Ishikawa (cell line): ENCODE results near the gene APBB2.

Experiments used
- CEBPB ChIP-seq: IDR thresholded peaks from 2 replicates; pipeline ENCODE4 v1.6.1; 2012
- EGR1 ChIP-seq: IDR thresholded peaks from 2 replicates; pipeline ENCODE4 v1.6.1; 2012
- EP300 ChIP-seq: IDR thresholded peaks from 2 replicates; pipeline ENCODE4 v1.6.1; 2012; ENCODE audit warnings: borderline replicate concordance
- MAX ChIP-seq: IDR thresholded peaks from 2 replicates; pipeline ENCODE4 v1.6.1; 2012
- REST ChIP-seq: IDR thresholded peaks from 2 replicates; pipeline ENCODE4 v1.6.1; 2012; ENCODE audit warnings: low read depth, mild to moderate bottlenecking
- TAF1 ChIP-seq: IDR thresholded peaks from 2 replicates; pipeline ENCODE4 v1.6.1; 2012; ENCODE audit warnings: low read depth, mild to moderate bottlenecking
- TCF12 ChIP-seq: IDR thresholded peaks from 2 replicates; pipeline ENCODE4 v1.6.1; 2012; ENCODE audit warnings: low read depth
- YY1 ChIP-seq: IDR thresholded peaks from 2 replicates; pipeline ENCODE4 v1.6.1; 2012; ENCODE audit warnings: low read depth

- TF ChIP-seq EP300: no peak
- TF ChIP-seq CEBPB: no peak
- no peak for TF ChIP-seq YY1
- no peak for TF ChIP-seq REST
- no peak for TF ChIP-seq MAX
- no peak for TF ChIP-seq TCF12
- TF ChIP-seq EGR1: no peak
- TF ChIP-seq TAF1: no peak
Observed at GRCh38 chr4:40881851-40882250, 332.5 kb downstream of the APBB2 start.
